IMR-90 (cell line): ENCODE data around the gene AJAP1. TPM values are rescaled to one million over a fixed set of nuclear protein-coding genes. Genes with fewer than 3 reads are reported as not detected.
"Not testable (repeated sequence)": the region's sequence is repeated elsewhere in the genome, so short reads cannot be mapped to it uniquely, and the experiment has no call there.

Experiments
- ATAC-seq: fragments of 200-7000 bp; cut with Tn5 transposase; 2 replicates; pipeline ENCODE4 v1.9.1; 2020; ENCODE audit warnings: low read depth, mild to moderate bottlenecking, moderate library complexity
- BruUV-seq: library from RNA; stranded (reverse); fragments of 400-500 nt; replicated peaks from 2 replicates; lab custom pipeline; 2021; lab: Mats Ljungman, UMichigan
- CTCF ChIA-PET: fragments of 300-600 bp; formaldehyde crosslinking; extraction: SDS; loops from one replicate; lab custom pipeline; 2021; ENCODE audit warnings: antibody characterized with exemption; lab: Yijun Ruan, JAX
- POLR2A ChIA-PET: fragments of 300-600 bp; sonication (Branson Sonifier 250); formaldehyde crosslinking; loops from one replicate; lab custom pipeline; 2022; ENCODE audit warnings: antibody characterized with exemption; ENCODE audit not compliant: unreplicated experiment; lab: Charles Lee
- DNase-seq: peaks from one replicate; pipeline ENCODE4 v3.0.0; 2013
- H2AFZ ChIP-seq: replicated peaks from 2 replicates; pipeline ENCODE3; 2013; ENCODE audit warnings: low read length, mild to moderate bottlenecking; ENCODE audit not compliant: poor library complexity
- H2AK5ac ChIP-seq: 2 replicates; pipeline ENCODE4 v1.6.1; 2013; ENCODE audit warnings: low read depth, low read length, inconsistent platforms
- H2AK9ac ChIP-seq: replicated peaks from 2 replicates; pipeline ENCODE3; 2013; ENCODE audit warnings: mild to moderate bottlenecking, low read depth, low read length, moderate library complexity; ENCODE audit not compliant: poor library complexity
- H2BK120ac ChIP-seq: 2 replicates; pipeline ENCODE4 v1.6.1; 2013; ENCODE audit warnings: low read depth, low read length, inconsistent platforms
- H2BK15ac ChIP-seq: 3 replicates; pipeline ENCODE4 v1.6.1; 2013; ENCODE audit warnings: low read depth, low read length, inconsistent platforms
- H2BK20ac ChIP-seq: 2 replicates; pipeline ENCODE4 v1.6.1; 2013; ENCODE audit warnings: low read depth, mild to moderate bottlenecking, inconsistent platforms, low read length, moderate library complexity
- H2BK5ac ChIP-seq: 2 replicates; pipeline ENCODE4 v1.6.1; 2013; ENCODE audit warnings: mild to moderate bottlenecking, low read depth, low read length, inconsistent platforms; ENCODE audit not compliant: poor library complexity, severe bottlenecking
- H3K14ac ChIP-seq: replicated peaks from 2 replicates; pipeline ENCODE4 v1.6.1; 2013; ENCODE audit warnings: low read depth, low read length, inconsistent platforms
- H3K18ac ChIP-seq: 2 replicates; pipeline ENCODE4 v1.6.1; 2013; ENCODE audit warnings: low read depth, low read length, control low read depth
- H3K23ac ChIP-seq: 2 replicates; pipeline ENCODE4 v1.6.1; 2013; ENCODE audit warnings: low read depth, low read length, inconsistent platforms
- H3K27ac ChIP-seq: 2 replicates; pipeline ENCODE4 v1.5.1; 2013; ENCODE audit warnings: mild to moderate bottlenecking, control low read depth, low read length; ENCODE audit not compliant: insufficient read depth
- H3K27me3 ChIP-seq: 2 replicates; pipeline ENCODE4 v1.6.1; 2013; ENCODE audit warnings: low read length; ENCODE audit not compliant: control insufficient read depth, insufficient read depth
- H3K36me3 ChIP-seq: 2 replicates; pipeline ENCODE4 v1.6.1; 2013; ENCODE audit warnings: low read length, mixed read lengths; ENCODE audit not compliant: control insufficient read depth, insufficient read depth
- H3K4ac ChIP-seq: 2 replicates; pipeline ENCODE4 v1.6.1; 2013; ENCODE audit warnings: low read depth, low read length, inconsistent platforms
- H3K4me1 ChIP-seq: 2 replicates; pipeline ENCODE4 v1.6.1; 2013; ENCODE audit warnings: low read length, mixed read lengths; ENCODE audit not compliant: control insufficient read depth, insufficient read depth
- H3K4me2 ChIP-seq: 2 replicates; pipeline ENCODE4 v1.6.1; 2013; ENCODE audit warnings: low read depth, mild to moderate bottlenecking, control low read depth, low read length, moderate library complexity
- H3K4me3 ChIP-seq: 2 replicates; pipeline ENCODE4 v1.5.1; 2013; ENCODE audit warnings: low read depth, mild to moderate bottlenecking, control low read depth, low read length, moderate library complexity; ENCODE audit not compliant: insufficient read depth
- H3K56ac ChIP-seq: 2 replicates; pipeline ENCODE4 v1.6.1; 2013; ENCODE audit warnings: low read length, inconsistent platforms; ENCODE audit not compliant: insufficient read depth; ENCODE audit errors: extremely low read depth
- H3K79me1 ChIP-seq, 2 experiments: 2 replicates each; pipeline ENCODE4 v1.6.1; 2013; ENCODE audit warnings: low read length in 2 of 2, inconsistent platforms in 1 of 2, low read depth in 1 of 2
- H3K9ac ChIP-seq: 2 replicates; pipeline ENCODE4 v1.6.1; 2013; ENCODE audit warnings: low read depth, low read length, control low read depth
- H3K9me1 ChIP-seq: 2 replicates; pipeline ENCODE4 v1.6.1; 2013; ENCODE audit warnings: low read length, inconsistent platforms; ENCODE audit not compliant: insufficient read depth
- H3K9me3 ChIP-seq: 2 replicates; pipeline ENCODE4 v1.6.1; 2013; ENCODE audit warnings: low read length; ENCODE audit not compliant: control insufficient read depth, insufficient read depth
- H4K20me1 ChIP-seq: 2 replicates; pipeline ENCODE4 v1.6.1; 2013; ENCODE audit warnings: low read length, inconsistent platforms; ENCODE audit not compliant: insufficient read depth
- H4K5ac ChIP-seq: 2 replicates; pipeline ENCODE4 v1.6.1; 2013; ENCODE audit warnings: mild to moderate bottlenecking, low read depth, low read length, control low read depth
- H4K8ac ChIP-seq, 2 experiments: 2 replicates each; pipeline ENCODE4 v1.6.1; 2013; ENCODE audit warnings: low read depth in 2 of 2, low read length in 2 of 2, control low read depth in 1 of 2, inconsistent platforms in 1 of 2
- H4K91ac ChIP-seq: 2 replicates; pipeline ENCODE4 v1.6.1; 2013; ENCODE audit warnings: low read depth, low read length, inconsistent platforms; ENCODE audit not compliant: insufficient read depth
- BHLHE40 ChIP-seq: fragments of 150-350 bp; IDR thresholded peaks from 2 replicates; pipeline ENCODE4 v1.6.1; 2016; ENCODE audit warnings: mild to moderate bottlenecking, low read depth, low read length
- CEBPB ChIP-seq: IDR thresholded peaks from 2 replicates; pipeline ENCODE4 v1.6.1; 2012; ENCODE audit warnings: low read depth, low read length, improper control_type of control experiment
- CHD1 ChIP-seq: IDR thresholded peaks from 2 replicates; pipeline ENCODE4 v1.6.1; 2012; ENCODE audit warnings: low read depth, low read length, improper control_type of control experiment
- ELK1 ChIP-seq: fragments of 150-350 bp; IDR thresholded peaks from 2 replicates; pipeline ENCODE4 v1.6.1; 2016; ENCODE audit warnings: low read depth, mild to moderate bottlenecking, low read length, moderate library complexity, borderline replicate concordance
- MAFK ChIP-seq: IDR thresholded peaks from 2 replicates; pipeline ENCODE4 v1.6.1; 2012; ENCODE audit warnings: low read depth, low read length, improper control_type of control experiment
- MXI1 ChIP-seq: IDR thresholded peaks from 2 replicates; pipeline ENCODE4 v1.6.1; 2012; ENCODE audit warnings: low read depth, mild to moderate bottlenecking, low read length, moderate library complexity, borderline replicate concordance
- NFE2L2 ChIP-seq: fragments of 150-350 bp; IDR thresholded peaks from 2 replicates; pipeline ENCODE4 v1.6.1; 2016; ENCODE audit warnings: low read depth, mild to moderate bottlenecking, low read length
- POLR2A ChIP-seq: IDR thresholded peaks from 2 replicates; pipeline ENCODE4 v1.6.1; 2012; ENCODE audit warnings: mild to moderate bottlenecking, low read depth, low read length
- RCOR1 ChIP-seq: IDR thresholded peaks from 2 replicates; pipeline ENCODE4 v1.6.1; 2012; ENCODE audit warnings: mild to moderate bottlenecking, low read length, improper control_type of control experiment; ENCODE audit not compliant: insufficient replicate concordance
- RFX5 ChIP-seq: IDR thresholded peaks from 2 replicates; pipeline ENCODE4 v1.8.0; 2012; ENCODE audit warnings: low read depth, mild to moderate bottlenecking, low read length, moderate library complexity
- SMC3 ChIP-seq: fragments of 150-350 bp; IDR thresholded peaks from 2 replicates; pipeline ENCODE4 v1.6.1; 2016; ENCODE audit warnings: low read depth, mild to moderate bottlenecking, antibody characterized with exemption, low read length, moderate library complexity
- WGBS, 2 experiments: methylation state at CpG; one replicate each; pipeline versions ENCODE4 v1.1.5 to v1.1.7; 2013; ENCODE audit warnings: missing lambda C conversion rate in 2 of 2; ENCODE audit not compliant: insufficient read length in 1 of 2; ENCODE audit errors: extremely low coverage in 2 of 2; 5-methylcytosine and 5-hydroxymethylcytosine counted together
- dilution Hi-C: fragments of 300-500 bp; cut with HindIII; formaldehyde crosslinking; loops from one replicate; pipeline ENCODE4 v1.14.3; 2018; ENCODE audit warnings: low sequenced_read_pairs; ENCODE audit not compliant: unreplicated experiment
- in situ Hi-C: fragments of 300-500 bp; cut with MboI; formaldehyde crosslinking; loops from 3 replicates; pipeline ENCODE4 v1.14.3; 2019; ENCODE audit warnings: low sequenced_read_pairs, inconsistent platforms, mixed read lengths
- intact Hi-C: fragments of 100-400 bp; cut with micrococcal nuclease; formaldehyde crosslinking; loops from 2 replicates; pipeline ENCODE4 v1.10.0; 2022
- polyA plus RNA-seq, 3 experiments: library from polyadenylated mRNA; depleted of rRNA; stranded (reverse); fragments of >200 nt; gene quantifications; 2 replicates each; pipeline ENCODE4 v1.2.3, GENCODE V29; 2012; ENCODE audit warnings: low replicate concordance in 1 of 3
- total RNA-seq: library from RNA; depleted of rRNA; stranded (reverse); fragments of >200 nt; gene quantifications from 2 replicates; pipeline ENCODE4 v1.2.3, GENCODE V29; 2012

Gene AJAP1
- total and polyA plus RNA-seq, 2 of the 4 experiments (the other 2 are of a cell fraction) = under 0.01 to 0.02 TPM

- Histone ChIP-seq H2AK5ac (no peak overlapping the region), H3K9ac (no peak overlapping the region), H3K9me1 (no peaks in the 10 kb centered on the region), H3K4ac (no peak overlapping the region), H3K4me1 (no peaks in the 10 kb centered on the region), H3K9me3 (peaks cover 39% of the 10 kb centered on the region), H4K20me1 (no peaks in the 10 kb centered on the region), H3K4me3 (no peak overlapping the region), H2AFZ (no peak overlapping the region), H2BK20ac (no peak overlapping the region), H3K36me3 (no peaks in the 10 kb centered on the region), H2BK120ac (no peak overlapping the region), H2AK9ac (no peak overlapping the region), H4K91ac (no peak overlapping the region), H3K27me3 (no peaks in the 10 kb centered on the region), H2BK15ac (no peak overlapping the region), H4K8ac (no peak overlapping the region), H3K18ac (no peak overlapping the region), H3K14ac (no peak overlapping the region), H3K23ac (no peak overlapping the region), H3K56ac (no peak overlapping the region), H2BK5ac (no peak overlapping the region), H3K79me1 (no peaks in the 10 kb centered on the region), H3K4me2 (no peak overlapping the region), H4K5ac (no peak overlapping the region), H3K27ac (no peak overlapping the region)
- POLR2A ChIA-PET = no interaction called here
- TF ChIP-seq RCOR1 = no peak
- TF ChIP-seq BHLHE40 = no peak
- TF ChIP-seq SMC3 = no peak
- no peak for TF ChIP-seq RFX5
- no peak for TF ChIP-seq POLR2A
- no peak for TF ChIP-seq CHD1
- TF ChIP-seq MAFK = no peak
- no peak for TF ChIP-seq CEBPB
- TF ChIP-seq NFE2L2 = no peak
- no peak for TF ChIP-seq ELK1
- no peak for TF ChIP-seq MXI1
- BruUV-seq = no TSS peak
- DNase-seq (no peak), ATAC-seq (no peak)
- 67% methylated on average over 3 of the region's 6 CpGs; no CpG with 5 or more reads in 1 of the 2 experiments for WGBS, 2 experiments
- intact Hi-C loops (no loop called here), dilution Hi-C loops (no loop called here), in situ Hi-C loops (no loop called here)
- CTCF ChIA-PET = no interaction called here
Observed at GRCh38 chr1:4617506-4617905, 36.9 kb upstream of the AJAP1 start.

GRCh38 chr1:4618827-4619226 is 35.6 kb upstream of the AJAP1 start:
- H3K56ac ChIP-seq, H3K4ac ChIP-seq, H3K27me3 ChIP-seq, H4K91ac ChIP-seq, H2AK5ac ChIP-seq, H3K23ac ChIP-seq, H3K4me3 ChIP-seq, CTCF ChIA-PET, POLR2A ChIA-PET, H4K20me1 ChIP-seq, H3K36me3 ChIP-seq, H3K14ac ChIP-seq, H3K9me1 ChIP-seq, H2BK5ac ChIP-seq, H2AK9ac ChIP-seq, in situ Hi-C loops, H3K4me1 ChIP-seq, H3K4me2 ChIP-seq, H2BK20ac ChIP-seq, H3K18ac ChIP-seq, H3K9ac ChIP-seq, dilution Hi-C loops, H3K79me1 ChIP-seq, H2BK15ac ChIP-seq, H4K5ac ChIP-seq, H4K8ac ChIP-seq, H2AFZ ChIP-seq, H2BK120ac ChIP-seq, H3K27ac ChIP-seq, DNase-seq, BruUV-seq, intact Hi-C loops, ATAC-seq: not testable (repeated sequence)
- H3K9me3 ChIP-seq = peaks cover 44% of the 10 kb centered on the region
- WGBS, 2 experiments = no CpG with 5 or more reads among the region's 3 CpGs
